Vagina (tissue), 2 donors: ENCODE results near the gene PLOD1. TPM values are rescaled to one million over a fixed set of nuclear protein-coding genes. Genes with fewer than 3 reads are reported as not detected.
"Not testable (repeated sequence)": the region's sequence is repeated elsewhere in the genome, so short reads cannot be mapped to it uniquely, and the experiment has no call there.

ENCODE experiments used
- DNase-seq, 2 donors: peaks; one replicate each; pipeline ENCODE4 v3.0.0-alpha.2; 2017; ENCODE audit errors: extremely low spot score in 2 of 2
- H3K27ac ChIP-seq: fragments of 200-600 bp; sonication (generic); one replicate; pipeline ENCODE4 v1.5.1; 2019
- H3K27me3 ChIP-seq: fragments of 200-600 bp; sonication (generic); one replicate; pipeline ENCODE4 v1.5.1; 2019
- H3K36me3 ChIP-seq, 2 donors: fragments of 200-600 bp; sonication (generic); one replicate each; pipeline ENCODE4 v1.5.1; 2017 to 2019
- H3K4me1 ChIP-seq: fragments of 200-600 bp; sonication (generic); one replicate; pipeline ENCODE4 v1.5.1; 2019
- H3K4me3 ChIP-seq, 2 donors: fragments of 200-600 bp; sonication (generic); 1 replicate in 1 of 2; 2 replicates in 1 of 2; pipeline ENCODE4 v1.5.1; 2016 to 2019
- H3K9me3 ChIP-seq: fragments of 200-600 bp; sonication (generic); one replicate; pipeline ENCODE4 v1.5.1; 2019
- CTCF ChIP-seq, 3 experiments: fragments of 450-650 bp in 2 of 3; fragments of 200-600 bp in 1 of 3; sonication (generic) in 1 of 3; IDR thresholded peaks; one replicate each; pipeline ENCODE4 v1.5.1; 2017 to 2019; ENCODE audit warnings: antibody characterized with exemption in 3 of 3, mild to moderate bottlenecking in 2 of 3, moderate library complexity in 2 of 3
- POLR2A ChIP-seq, 2 donors: fragments of 450-650 bp; IDR thresholded peaks; one replicate each; pipeline ENCODE4 v1.6.1; 2017; ENCODE audit warnings: antibody characterized with exemption in 2 of 2, mild to moderate bottlenecking in 2 of 2, moderate library complexity in 2 of 2
- POLR2AphosphoS5 ChIP-seq, 2 donors: sonication (generic); formaldehyde crosslinking; IDR thresholded peaks; one replicate each; pipeline ENCODE4 v1.9.0; 2017; ENCODE audit warnings: antibody characterized with exemption in 2 of 2, mild to moderate bottlenecking in 2 of 2, low read depth in 1 of 2; ENCODE audit not compliant: insufficient read depth in 1 of 2
- intact Hi-C: fragments of 100-400 bp; cut with DNase I; formaldehyde crosslinking; loops from one replicate; pipeline ENCODE4 v1.15.1; 2023
- total RNA-seq: library from RNA; depleted of rRNA; stranded (reverse); fragments of >200 nt; gene quantifications from one replicate; pipeline ENCODE4 v1.2.3, GENCODE V29; 2016

Gene PLOD1
- total RNA-seq, 1 donor from 2014 or later = 42.2 TPM

DNA sequence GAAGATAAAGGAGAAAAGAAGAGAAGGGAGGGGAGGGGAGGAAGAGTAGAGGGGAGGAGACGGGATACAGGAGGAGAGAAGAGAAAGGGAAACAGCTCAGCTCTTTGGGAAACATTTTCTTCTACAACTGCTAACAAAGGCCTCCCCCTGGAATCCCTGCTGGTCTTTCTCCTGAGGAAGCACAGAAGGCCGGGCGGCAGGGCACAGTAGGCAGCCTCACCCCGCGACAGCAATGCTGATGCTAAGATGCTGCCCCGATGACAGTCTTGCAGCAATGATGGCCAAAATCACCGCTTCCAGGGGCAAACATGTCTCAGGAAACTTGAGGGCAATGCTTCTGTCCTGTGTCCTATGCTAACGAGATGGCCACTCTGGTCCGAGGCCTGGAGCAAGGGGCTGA lies 13.5 kb upstream of the PLOD1 start:
- Histone ChIP-seq H3K36me3 (peaks cover 0 to 30% of the 10 kb centered on the region in 2 donors), H3K27me3 (no peaks in the 10 kb centered on the region), H3K9me3 (no peaks in the 10 kb centered on the region), H3K4me1 (peaks cover 67% of the 10 kb centered on the region), H3K27ac (no peak overlapping the region), H3K4me3 (no peak overlapping the region)
- DNase-seq = no peak
- intact Hi-C loops = no loop called here
- TF ChIP-seq POLR2A (IDR thresholded peaks at IDR 0.05) (no peak), CTCF (IDR thresholded peaks at IDR 0.05) (no peak), POLR2AphosphoS5 (IDR thresholded peaks at IDR 0.05; ENCODE audit: insufficient read depth in 1 of 2, low read depth in 1 of 2) (no peak)

DNA sequence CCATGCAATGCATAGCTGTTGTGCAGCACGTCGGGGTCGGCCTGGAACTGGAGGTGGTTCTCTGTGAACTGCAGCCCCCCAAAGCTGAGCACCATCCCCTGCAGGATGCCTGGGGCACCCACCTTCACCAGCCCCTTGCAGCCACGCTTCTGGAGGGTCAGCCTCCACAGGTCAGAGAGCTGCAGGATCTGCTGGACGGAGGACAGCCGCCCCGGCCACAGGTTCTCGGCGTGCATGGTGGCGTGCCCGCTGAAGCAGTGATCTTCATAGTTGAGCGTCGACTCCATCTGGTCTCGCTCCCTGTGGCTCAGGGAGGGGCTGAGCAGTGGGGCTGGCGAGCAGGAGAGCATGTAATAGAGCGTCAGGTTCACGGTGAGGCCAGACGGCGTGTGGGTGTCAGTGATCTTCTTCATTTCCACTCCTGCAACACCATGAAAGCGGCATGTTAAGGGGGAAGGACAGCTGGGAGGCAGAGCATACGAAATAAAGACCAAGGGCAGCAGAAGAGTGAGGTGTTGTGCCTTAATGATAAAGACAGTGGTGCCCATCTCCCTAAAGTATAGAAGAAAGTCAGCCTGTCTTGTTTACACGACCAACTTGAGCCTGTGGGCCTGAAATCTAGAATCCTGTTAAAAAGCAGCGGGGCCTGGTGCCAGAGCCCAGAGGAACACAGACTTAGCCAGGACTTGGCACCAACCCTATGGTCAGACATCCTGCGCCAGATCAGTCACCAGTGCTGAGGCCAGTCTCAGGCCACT lies 11.3 kb upstream of the PLOD1 start:
- DNase-seq = no peak
- Histone ChIP-seq H3K27me3 (no peaks in the 10 kb centered on the region), H3K36me3 (peaks cover 0 to 30% of the 10 kb centered on the region in 2 donors), H3K4me3 (no peak overlapping the region), H3K4me1 (peaks cover 70% of the 10 kb centered on the region), H3K27ac (no peak overlapping the region), H3K9me3 (no peaks in the 10 kb centered on the region)
- TF ChIP-seq POLR2A (IDR thresholded peaks at IDR 0.05) (no peak), CTCF (IDR thresholded peaks at IDR 0.05) (no peak), POLR2AphosphoS5 (IDR thresholded peaks at IDR 0.05; ENCODE audit: insufficient read depth in 1 of 2, low read depth in 1 of 2) (no peak)
- intact Hi-C loops = no loop called here

GRCh38 chr1:11923827-11924113 lies 10.7 kb upstream of the PLOD1 start:
- Histone ChIP-seq H3K9me3 (no peaks in the 10 kb centered on the region), H3K36me3 (peaks cover 0 to 29% of the 10 kb centered on the region in 2 donors), H3K4me1 (peaks cover 65% of the 10 kb centered on the region), H3K4me3 (peak overlapping the region; percentile 62 to 71), H3K27ac (no peak overlapping the region), H3K27me3 (no peaks in the 10 kb centered on the region)
- no peak for TF ChIP-seq POLR2A (IDR thresholded peaks at IDR 0.05)
- TF ChIP-seq CTCF (IDR thresholded peaks at IDR 0.05) = no peak
- TF ChIP-seq POLR2AphosphoS5 (IDR thresholded peaks at IDR 0.05; ENCODE audit: insufficient read depth in 1 of 2, low read depth in 1 of 2) = no peak
- intact Hi-C loops = no loop called here
- DNase-seq = no peak

GRCh38 chr1:11924334-11925195 lies 10.0 kb upstream of the PLOD1 start:
- Histone ChIP-seq H3K4me3 (peak overlapping the region; percentile 62 to 71), H3K27me3 (no peaks in the 10 kb centered on the region), H3K9me3 (no peaks in the 10 kb centered on the region), H3K4me1 (peaks cover 67% of the 10 kb centered on the region), H3K36me3 (peaks cover 0 to 22% of the 10 kb centered on the region in 2 donors), H3K27ac (no peak overlapping the region)
- intact Hi-C loops = no loop called here
- TF ChIP-seq POLR2A (IDR thresholded peaks at IDR 0.05) = no peak
- TF ChIP-seq POLR2AphosphoS5 (IDR thresholded peaks at IDR 0.05; ENCODE audit: insufficient read depth in 1 of 2, low read depth in 1 of 2) = no peak
- no peak for TF ChIP-seq CTCF (IDR thresholded peaks at IDR 0.05)
- no peak for DNase-seq

DNA sequence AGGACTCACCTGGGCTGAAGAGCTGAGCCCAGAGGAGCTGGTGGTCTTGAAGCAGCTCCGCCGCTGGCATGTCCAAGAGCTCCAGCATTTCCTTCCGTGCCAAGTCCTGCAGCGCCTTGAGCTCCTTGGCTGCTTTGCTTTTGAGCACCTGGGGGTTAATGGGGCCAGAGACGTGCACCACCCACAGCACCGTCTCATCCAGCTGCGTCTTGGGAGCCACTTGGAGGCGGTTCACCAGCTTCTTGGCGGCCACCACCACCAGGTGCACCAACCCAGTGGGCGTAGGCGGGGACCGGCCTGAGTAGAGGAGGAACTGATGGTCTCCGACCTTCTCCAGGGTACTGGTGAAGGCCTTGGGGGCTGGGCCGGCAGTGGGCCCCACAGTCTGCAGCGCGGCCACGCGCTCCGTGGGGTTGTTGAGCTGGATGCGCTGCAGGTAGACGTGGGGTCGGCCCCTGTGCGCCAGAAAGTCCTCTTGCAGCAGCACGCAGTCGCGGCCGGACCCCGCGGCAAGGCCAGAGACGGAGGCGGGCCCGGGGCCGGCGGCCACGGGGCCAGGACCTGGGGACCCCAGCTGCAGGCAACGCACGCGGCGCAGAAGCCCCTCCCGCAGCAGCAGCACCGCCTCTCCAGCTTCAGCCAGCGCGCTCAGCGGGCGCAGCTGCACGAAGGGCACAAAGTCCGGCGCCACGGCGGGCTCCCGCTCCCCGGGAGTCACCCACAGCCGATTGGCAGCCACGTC lies 9.2 kb upstream of the PLOD1 start:
- Histone ChIP-seq H3K36me3 (peaks cover 0 to 19% of the 10 kb centered on the region in 2 donors), H3K4me1 (peaks cover 67% of the 10 kb centered on the region), H3K4me3 (peak overlapping the region; percentile 62 to 71)
- H3K9me3 ChIP-seq, DNase-seq, H3K27me3 ChIP-seq, intact Hi-C loops, H3K27ac ChIP-seq: not testable (repeated sequence)
